Tibial artery (tissue), 4 donors: ENCODE results near the gene REPS2.

Experiments
- DNase-seq, 2 donors: peaks; one replicate each; pipeline ENCODE4 v3.0.0-alpha.2; 2019
- H3K27ac ChIP-seq, 2 donors: fragments of 200-600 bp; sonication (generic) in 1 of 2; 1 replicate in 1 of 2; 2 replicates in 1 of 2; pipeline ENCODE4 v1.5.1; 2018 to 2019; ENCODE audit warnings: mild to moderate bottlenecking in 1 of 2
- H3K27me3 ChIP-seq, 2 donors: fragments of 200-600 bp; sonication (generic) in 1 of 2; one replicate each; pipeline versions ENCODE4 v1.5.1 to v1.6.0; 2016 to 2019
- H3K36me3 ChIP-seq, 3 donors: fragments of 200-600 bp; sonication (generic) in 2 of 3; one replicate each; pipeline ENCODE4 v1.5.1; 2016 to 2019; ENCODE audit warnings: mild to moderate bottlenecking in 2 of 3
- H3K4me1 ChIP-seq, 4 donors: fragments of 200-600 bp; sonication (generic) in 2 of 4; 1 replicate in 3 of 4; 2 replicates in 1 of 4; pipeline ENCODE4 v1.5.1; 2016 to 2019
- H3K4me3 ChIP-seq, 2 donors: fragments of 200-600 bp; sonication (generic) in 1 of 2; 1 replicate in 1 of 2; 2 replicates in 1 of 2; pipeline ENCODE4 v1.5.1; 2018 to 2019; ENCODE audit warnings: mild to moderate bottlenecking in 2 of 2
- H3K9me3 ChIP-seq, 3 donors: fragments of 200-600 bp; sonication (generic) in 1 of 3; one replicate each; pipeline ENCODE4 v1.5.1; 2016 to 2019
- CTCF ChIP-seq, 2 experiments: fragments of 200-600 bp in 1 of 2; fragments of 450-650 bp in 1 of 2; IDR thresholded peaks; one replicate each; pipeline ENCODE4 v1.5.1; 2017 to 2019; ENCODE audit warnings: antibody characterized with exemption in 2 of 2, mild to moderate bottlenecking in 1 of 2, moderate library complexity in 1 of 2
- intact Hi-C: fragments of 100-400 bp; cut with DNase I; formaldehyde crosslinking; loops from one replicate; pipeline ENCODE4 v1.15.0; 2023; ENCODE audit warnings: low total_unique reads

REPS2 gene

DNA sequence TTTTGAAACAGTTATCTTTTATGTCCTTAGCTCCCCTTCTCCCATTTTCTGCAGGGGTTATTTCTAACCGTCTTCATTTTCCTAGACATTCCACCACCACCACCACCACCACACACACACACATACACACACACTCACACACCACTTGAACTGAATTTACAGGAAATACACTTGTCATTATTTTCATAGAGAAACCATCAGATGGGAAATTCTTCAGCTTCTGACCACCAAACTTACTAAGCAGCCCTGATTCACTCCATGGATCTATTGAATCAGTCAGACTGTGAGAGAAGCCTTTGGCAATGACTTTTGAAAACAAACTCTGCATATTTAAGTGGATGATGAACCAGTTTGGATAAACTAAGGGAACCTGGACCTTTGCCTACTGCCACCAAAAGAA lies 218.5 kb downstream of the REPS2 start:
- Histone ChIP-seq H3K4me1 (no peaks in the 10 kb centered on the region), H3K4me3 (no peak overlapping the region), H3K27me3 (no peaks in the 10 kb centered on the region), H3K9me3 (peaks cover 0 to 36% (median 32%) of the 10 kb centered on the region in 3 donors), H3K27ac (no peak overlapping the region), H3K36me3 (no peaks in the 10 kb centered on the region)
- no peak for DNase-seq
- intact Hi-C loops = no loop called here
- no peak for TF ChIP-seq CTCF (IDR thresholded peaks at IDR 0.05)

DNA sequence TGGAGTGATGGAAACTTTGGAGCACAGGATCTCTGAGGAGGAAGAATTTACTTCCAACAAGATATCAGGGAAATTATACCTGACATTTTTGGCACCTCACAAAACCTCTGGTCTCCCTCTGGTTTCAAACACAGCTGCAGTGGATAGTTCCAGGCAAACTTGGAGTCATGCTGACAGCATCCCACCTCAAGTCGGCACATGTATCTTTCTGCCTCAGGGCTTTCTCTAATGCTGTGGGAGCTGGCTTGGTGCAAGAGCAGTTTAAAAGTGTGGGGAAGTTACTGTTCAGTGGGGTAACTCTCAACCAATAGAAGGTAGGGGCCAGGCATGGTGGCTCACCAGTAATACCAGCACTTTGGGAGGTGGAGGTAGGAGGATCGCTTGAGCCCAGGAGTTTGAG lies 221.5 kb downstream of the REPS2 start:
- H3K36me3 ChIP-seq = no peaks in the 10 kb centered on the region
- no peak for TF ChIP-seq CTCF (IDR thresholded peaks at IDR 0.05)
- no peaks in the 10 kb centered on the region for H3K4me1 ChIP-seq
- no peak overlapping the region for H3K4me3 ChIP-seq
- intact Hi-C loops = no loop called here
- H3K27ac ChIP-seq = no peak overlapping the region
- H3K27me3 ChIP-seq = no peaks in the 10 kb centered on the region
- peaks cover 0 to 25% (median 14%) of the 10 kb centered on the region in 3 donors for H3K9me3 ChIP-seq
- DNase-seq = no peak

- DNase-seq = no peak
- intact Hi-C loops = no loop called here
- H3K9me3 ChIP-seq = peaks cover 0 to 4% (median 0%) of the 10 kb centered on the region in 3 donors
These were observed 224.5 kb downstream of the REPS2 start for GRCh38 chrX:17170973-17171372.

GRCh38 chrX:17174671-17175070 lies 228.2 kb downstream of the REPS2 start:
- TF ChIP-seq CTCF (IDR thresholded peaks at IDR 0.05) = no peak
- Histone ChIP-seq H3K36me3 (no peaks in the 10 kb centered on the region), H3K27me3 (no peaks in the 10 kb centered on the region), H3K4me1 (no peaks in the 10 kb centered on the region), H3K9me3 (peaks cover 0 to 4% (median 0%) of the 10 kb centered on the region in 3 donors), H3K27ac (no peak overlapping the region), H3K4me3 (no peak overlapping the region)
- intact Hi-C loops = no loop called here
- no peak for DNase-seq

More at GRCh38 chrX:17170973-17171372, 224.5 kb downstream of the REPS2 start:
- H3K27ac ChIP-seq = no peak overlapping the region
- H3K27me3 ChIP-seq = no peaks in the 10 kb centered on the region
- H3K4me3 ChIP-seq = no peak overlapping the region
- no peak for TF ChIP-seq CTCF (IDR thresholded peaks at IDR 0.05)
- no peaks in the 10 kb centered on the region for H3K36me3 ChIP-seq
- no peaks in the 10 kb centered on the region for H3K4me1 ChIP-seq

GRCh38 chrX:17182317-17182716 lies 235.9 kb downstream of the REPS2 start:
- no peak overlapping the region for H3K27ac ChIP-seq
- no peaks in the 10 kb centered on the region for H3K36me3 ChIP-seq
- no peaks in the 10 kb centered on the region for H3K27me3 ChIP-seq
- no peaks in the 10 kb centered on the region for H3K9me3 ChIP-seq
- no peaks in the 10 kb centered on the region for H3K4me1 ChIP-seq
- DNase-seq = no peak
- no peak overlapping the region for H3K4me3 ChIP-seq
- TF ChIP-seq CTCF (IDR thresholded peaks at IDR 0.05) = no peak
- intact Hi-C loops = no loop called here

- Histone ChIP-seq H3K27me3 (no peaks in the 10 kb centered on the region), H3K9me3 (no peaks in the 10 kb centered on the region), H3K36me3 (no peaks in the 10 kb centered on the region), H3K27ac (no peak overlapping the region), H3K4me3 (no peak overlapping the region), H3K4me1 (no peaks in the 10 kb centered on the region)
- intact Hi-C loops = no loop called here
- TF ChIP-seq CTCF (IDR thresholded peaks at IDR 0.05) = no peak
- DNase-seq = no peak
These were observed 237.1 kb downstream of the REPS2 start for GRCh38 chrX:17183566-17183965.
